HuH-7.5 (cell line): ENCODE measurements around the gene AUTS2.

Experiments
- DNase-seq: peaks from one replicate; pipeline ENCODE4 v3.0.0; 2011; ENCODE audit warnings: low spot score

AUTS2 gene

GRCh38 chr7:69939317-69939716 is 341.0 kb downstream of the AUTS2 start:
- DNase-seq, result no peak

GRCh38 chr7:69941077-69941651 is 342.9 kb downstream of the AUTS2 start:
- DNase-seq, result no peak

GRCh38 chr7:69942573-69942972 is 344.3 kb downstream of the AUTS2 start:
- DNase-seq, result no peak

- DNase-seq, result no peak
Observed at GRCh38 chr7:69946901-69947300, 348.6 kb downstream of the AUTS2 start.

- DNase-seq, result no peak
Observed at GRCh38 chr7:69947998-69948397, 349.7 kb downstream of the AUTS2 start.

- DNase-seq, result no peak
Observed at GRCh38 chr7:69949122-69949521, 350.8 kb downstream of the AUTS2 start.

GRCh38 chr7:69951458-69951857 is 353.2 kb downstream of the AUTS2 start:
- DNase-seq, result no peak

- no peak for DNase-seq
Observed at GRCh38 chr7:69953136-69954067, 355.1 kb downstream of the AUTS2 start.

GRCh38 chr7:69956541-69956940 is 358.3 kb downstream of the AUTS2 start:
- no peak for DNase-seq

- DNase-seq, result no peak
Observed at GRCh38 chr7:69957661-69958060, 359.4 kb downstream of the AUTS2 start.

- no peak for DNase-seq
Observed at GRCh38 chr7:69959789-69960499, 361.7 kb downstream of the AUTS2 start.

- no peak for DNase-seq
Observed at GRCh38 chr7:69961436-69961835, 363.2 kb downstream of the AUTS2 start.

GRCh38 chr7:69962186-69963065 is 364.2 kb downstream of the AUTS2 start:
- DNase-seq, result no peak

- DNase-seq, result no peak
Observed at GRCh38 chr7:69963393-69963792, 365.1 kb downstream of the AUTS2 start.

- no peak for DNase-seq
Observed at GRCh38 chr7:69966766-69967591, 368.7 kb downstream of the AUTS2 start.

GRCh38 chr7:69967689-69968450 is 369.6 kb downstream of the AUTS2 start:
- no peak for DNase-seq

GRCh38 chr7:69968969-69969556 is 370.8 kb downstream of the AUTS2 start:
- DNase-seq, result no peak

GRCh38 chr7:69981646-69982045 is 383.4 kb downstream of the AUTS2 start:
- no peak for DNase-seq

- DNase-seq, result no peak
Observed at GRCh38 chr7:69982197-69982596, 383.9 kb downstream of the AUTS2 start.

- DNase-seq, result no peak
Observed at GRCh38 chr7:69989551-69989950, 391.3 kb downstream of the AUTS2 start.
